Testis (tissue), 2 donors: Measurements from ENCODE around the gene ADAP1.

Experiments
- POLR2A ChIP-seq: fragments of 450-650 bp; IDR thresholded peaks from one replicate; pipeline ENCODE4 v1.6.1; 2017; ENCODE audit warnings: antibody characterized with exemption, mild to moderate bottlenecking, moderate library complexity
- TF ChIP-seq, protein P1 (sequence below), 3 experiments: fragments of 450-650 bp in 2 of 3; fragments of 200-600 bp in 1 of 3; sonication (generic) in 1 of 3; IDR thresholded peaks; one replicate each; pipeline ENCODE4 v1.5.1; 2016 to 2019; ENCODE audit warnings: antibody characterized with exemption in 3 of 3, mild to moderate bottlenecking in 2 of 3, moderate library complexity in 1 of 3

DNA sequence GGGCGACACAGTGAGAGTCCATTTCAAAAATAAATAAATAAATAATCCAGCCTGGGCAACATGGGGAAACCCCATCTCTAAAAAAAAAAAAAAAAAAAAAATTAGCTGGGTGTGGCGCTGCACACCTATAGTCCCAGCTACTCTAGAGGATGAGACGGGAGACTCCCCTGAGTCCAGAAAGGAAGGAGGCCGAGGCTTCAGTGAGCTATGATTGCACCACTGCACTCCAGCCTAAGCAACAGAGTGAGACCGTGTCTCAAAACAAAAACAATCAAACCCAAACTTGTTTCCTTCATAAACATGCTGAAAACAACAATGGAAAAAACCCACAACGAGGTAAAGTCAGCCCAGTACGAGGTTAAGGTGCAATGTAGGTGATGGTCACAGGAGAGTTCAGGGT is 19.7 kb upstream of the ADAP1 start:
- TF ChIP-seq, protein P1, sequence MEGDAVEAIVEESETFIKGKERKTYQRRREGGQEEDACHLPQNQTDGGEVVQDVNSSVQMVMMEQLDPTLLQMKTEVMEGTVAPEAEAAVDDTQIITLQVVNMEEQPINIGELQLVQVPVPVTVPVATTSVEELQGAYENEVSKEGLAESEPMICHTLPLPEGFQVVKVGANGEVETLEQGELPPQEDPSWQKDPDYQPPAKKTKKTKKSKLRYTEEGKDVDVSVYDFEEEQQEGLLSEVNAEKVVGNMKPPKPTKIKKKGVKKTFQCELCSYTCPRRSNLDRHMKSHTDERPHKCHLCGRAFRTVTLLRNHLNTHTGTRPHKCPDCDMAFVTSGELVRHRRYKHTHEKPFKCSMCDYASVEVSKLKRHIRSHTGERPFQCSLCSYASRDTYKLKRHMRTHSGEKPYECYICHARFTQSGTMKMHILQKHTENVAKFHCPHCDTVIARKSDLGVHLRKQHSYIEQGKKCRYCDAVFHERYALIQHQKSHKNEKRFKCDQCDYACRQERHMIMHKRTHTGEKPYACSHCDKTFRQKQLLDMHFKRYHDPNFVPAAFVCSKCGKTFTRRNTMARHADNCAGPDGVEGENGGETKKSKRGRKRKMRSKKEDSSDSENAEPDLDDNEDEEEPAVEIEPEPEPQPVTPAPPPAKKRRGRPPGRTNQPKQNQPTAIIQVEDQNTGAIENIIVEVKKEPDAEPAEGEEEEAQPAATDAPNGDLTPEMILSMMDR (IDR thresholded peaks at IDR 0.05) = no peak
- no peak for TF ChIP-seq POLR2A
